ENCODE results near the gene SLC4A7.

The SLC4A7 gene

DNA sequence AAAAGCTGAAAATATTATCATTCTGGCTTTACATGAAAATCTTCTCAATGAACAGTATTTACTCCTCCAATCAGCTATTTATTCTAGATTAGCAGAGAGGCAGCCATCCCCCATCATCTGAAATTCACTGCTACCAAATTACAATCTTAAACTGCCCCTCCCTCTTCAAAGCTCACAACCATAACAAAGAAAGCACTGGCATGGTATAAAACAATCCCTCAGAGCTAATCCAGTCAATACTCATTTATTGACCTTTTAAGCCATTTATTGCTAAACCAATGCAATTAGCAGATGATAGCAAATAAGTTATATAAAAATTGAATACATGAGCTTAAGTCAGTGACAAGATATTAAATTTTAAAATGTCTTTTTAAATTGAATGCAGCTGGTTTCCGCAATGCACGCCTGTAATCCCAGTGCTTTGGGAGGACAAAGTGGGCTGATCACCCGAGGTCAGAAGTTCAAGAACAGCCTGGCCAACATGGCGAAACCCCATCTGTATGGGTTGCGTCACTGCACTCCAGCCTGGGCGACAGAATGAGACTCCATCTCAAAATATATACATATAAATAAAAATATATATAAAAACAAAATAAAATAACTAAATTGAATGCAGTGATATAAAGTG is 12.1 kb downstream of the SLC4A7 start:
- POLR2A ChIA-PET = interaction anchor here (1.2 to 4.0 kb wide), 2 partner anchors 11 to 12 kb away, joined by 3 to 14 read pairs; partner anchors contain the start of gene SLC4A7
- no peaks in the 10 kb centered on the region for H3K36me3 ChIP-seq (ENCODE audit: control insufficient read depth in 2 of 2, insufficient read depth in 1 of 2, low read length in 2 of 2)
- CTCF ChIA-PET = interaction anchor here (1.6 kb wide), 1 partner anchor 118 kb away, joined by 3 read pairs; no protein-coding TSS in a partner anchor

DNA sequence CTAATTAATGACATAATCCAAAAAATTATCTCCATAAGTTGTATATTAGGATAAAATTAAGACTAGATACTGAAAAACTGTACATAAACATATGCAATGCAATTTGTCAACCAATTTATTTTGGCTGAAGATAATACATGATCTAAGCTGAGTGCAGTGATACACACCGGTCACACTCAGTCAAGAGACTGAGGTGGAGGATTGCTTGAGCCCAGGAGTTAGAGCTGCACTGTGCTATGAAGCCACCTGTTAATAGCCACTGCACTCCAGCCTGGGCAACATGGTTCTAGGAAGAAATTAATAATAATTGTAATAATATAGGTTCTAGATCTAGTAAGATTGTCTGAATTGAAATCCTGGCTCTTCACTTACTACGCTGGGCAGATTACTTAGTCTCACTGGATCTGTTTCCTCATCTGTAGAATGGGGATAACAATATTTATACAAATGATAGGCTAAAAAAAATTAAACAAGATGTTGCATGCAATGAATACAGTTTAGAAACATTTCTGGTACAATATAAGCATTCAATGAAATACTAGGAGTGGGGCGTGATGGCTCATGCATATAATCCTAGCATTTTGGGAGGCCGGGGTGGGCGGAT is 15.8 kb downstream of the SLC4A7 start:
- TF ChIP-seq YY1 (tag by site-specific recombination; IDR thresholded peaks at IDR 0.05) = no peak
- TF ChIP-seq, protein P1, sequence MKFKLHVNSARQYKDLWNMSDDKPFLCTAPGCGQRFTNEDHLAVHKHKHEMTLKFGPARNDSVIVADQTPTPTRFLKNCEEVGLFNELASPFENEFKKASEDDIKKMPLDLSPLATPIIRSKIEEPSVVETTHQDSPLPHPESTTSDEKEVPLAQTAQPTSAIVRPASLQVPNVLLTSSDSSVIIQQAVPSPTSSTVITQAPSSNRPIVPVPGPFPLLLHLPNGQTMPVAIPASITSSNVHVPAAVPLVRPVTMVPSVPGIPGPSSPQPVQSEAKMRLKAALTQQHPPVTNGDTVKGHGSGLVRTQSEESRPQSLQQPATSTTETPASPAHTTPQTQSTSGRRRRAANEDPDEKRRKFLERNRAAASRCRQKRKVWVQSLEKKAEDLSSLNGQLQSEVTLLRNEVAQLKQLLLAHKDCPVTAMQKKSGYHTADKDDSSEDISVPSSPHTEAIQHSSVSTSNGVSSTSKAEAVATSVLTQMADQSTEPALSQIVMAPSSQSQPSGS (tag by site-specific recombination; IDR thresholded peaks at IDR 0.05; ENCODE audit: low read depth) = 0 out of 2 replicates have a peak, but pooled peaks have one; percentile 6
- CTCF ChIA-PET = interaction anchor here (0.5 to 2.1 kb wide), 17 partner anchors 12 to 397 kb away, joined by 3 to 8 read pairs (median 4); no protein-coding TSS in a partner anchor
- Histone ChIP-seq H3K4me3 (ENCODE audit: low read depth, low read length) (no peak overlapping the region), H3K27ac (ENCODE audit: extremely low read depth, low read depth, low read length) (no peak overlapping the region), H3K4me1 (ENCODE audit: control insufficient read depth, insufficient read depth, low read length) (no peaks in the 10 kb centered on the region), H3K36me3 (ENCODE audit: control insufficient read depth in 2 of 2, insufficient read depth in 1 of 2, low read length in 2 of 2) (no peaks in the 10 kb centered on the region), H3K9me3 (ENCODE audit: control insufficient read depth, insufficient read depth, low read depth, low read length) (no peaks in the 10 kb centered on the region)
- POLR2A ChIA-PET = no interaction called here

More for the DNA sequence above, 12.1 kb downstream of the SLC4A7 start:
- no peak overlapping the region for H3K4me3 ChIP-seq (ENCODE audit: low read depth, low read length)
- TF ChIP-seq ZNF341 (tag by site-specific recombination; IDR thresholded peaks at IDR 0.05; ENCODE audit: low read depth) = no peak
- no peaks in the 10 kb centered on the region for H3K9me3 ChIP-seq (ENCODE audit: control insufficient read depth, insufficient read depth, low read depth, low read length)
- H3K27ac ChIP-seq (ENCODE audit: extremely low read depth, low read depth, low read length) = no peak overlapping the region
- no peaks in the 10 kb centered on the region for H3K4me1 ChIP-seq (ENCODE audit: control insufficient read depth, insufficient read depth, low read length)

DNA sequence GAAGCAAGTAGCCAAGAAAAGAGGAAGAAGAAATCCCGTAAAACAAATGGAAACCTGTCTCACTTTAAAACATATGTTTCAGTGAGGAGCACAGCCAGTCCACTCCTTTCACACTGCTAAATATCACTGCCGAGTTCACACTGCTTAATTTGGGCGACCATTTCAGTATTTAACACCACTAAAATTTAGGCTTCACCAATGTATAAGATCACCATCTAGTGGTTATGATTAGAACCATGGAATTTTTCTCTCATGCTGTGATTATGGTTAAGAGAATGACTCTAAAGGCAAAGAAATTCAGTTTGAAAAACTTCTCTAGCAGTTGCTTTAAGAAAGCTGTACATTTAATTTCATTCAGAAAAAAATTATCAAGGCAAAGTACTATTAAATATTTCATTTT is 16.6 kb downstream of the SLC4A7 start:
- Histone ChIP-seq H3K4me1 (ENCODE audit: control insufficient read depth, insufficient read depth, low read length) (no peaks in the 10 kb centered on the region), H3K4me3 (ENCODE audit: low read depth, low read length) (no peak overlapping the region), H3K36me3 (ENCODE audit: control insufficient read depth in 2 of 2, insufficient read depth in 1 of 2, low read length in 2 of 2) (no peaks in the 10 kb centered on the region), H3K9me3 (ENCODE audit: control insufficient read depth, insufficient read depth, low read depth, low read length) (no peaks in the 10 kb centered on the region), H3K27ac (ENCODE audit: extremely low read depth, low read depth, low read length) (no peak overlapping the region)
- TF ChIP-seq WT1 (tag by site-specific recombination; IDR thresholded peaks at IDR 0.05) (no peak), GLIS1 (tag by site-specific recombination; IDR thresholded peaks at IDR 0.05) (no peak), ZNF10 (tag by site-specific recombination; IDR thresholded peaks at IDR 0.05) (0 out of 2 replicates have a peak, but pooled peaks have one; percentile 20), MEIS1 (CRISPR knock-in tag; IDR thresholded peaks at IDR 0.05; ENCODE audit: borderline replicate concordance) (no peak), ZNF777 (tag by site-specific recombination; IDR thresholded peaks at IDR 0.05; ENCODE audit: borderline replicate concordance) (no peak), KLF10 (tag by site-specific recombination; IDR thresholded peaks at IDR 0.05) (no peak), ZNF354C (tag by site-specific recombination; IDR thresholded peaks at IDR 0.05; ENCODE audit: borderline replicate concordance, low read depth) (no peak), SALL2 (tag by site-specific recombination; IDR thresholded peaks at IDR 0.05; ENCODE audit: borderline replicate concordance) (no peak), FEZF1 (tag by site-specific recombination; IDR thresholded peaks at IDR 0.05) (no peak), ZBTB1 (tag by site-specific recombination; IDR thresholded peaks at IDR 0.05) (no peak), ZNF23 (tag by site-specific recombination; IDR thresholded peaks at IDR 0.05; ENCODE audit: borderline replicate concordance) (no peak), ZNF24 (tag by site-specific recombination; IDR thresholded peaks at IDR 0.05) (no peak), ZNF202 (tag by site-specific recombination; IDR thresholded peaks at IDR 0.05; ENCODE audit: borderline replicate concordance) (no peak), ZNF785 (tag by site-specific recombination; IDR thresholded peaks at IDR 0.05) (no peak), ZNF654 (tag by site-specific recombination; IDR thresholded peaks at IDR 0.05; ENCODE audit: low read depth) (peak; percentile 68)
- TF ChIP-seq, protein P2, sequence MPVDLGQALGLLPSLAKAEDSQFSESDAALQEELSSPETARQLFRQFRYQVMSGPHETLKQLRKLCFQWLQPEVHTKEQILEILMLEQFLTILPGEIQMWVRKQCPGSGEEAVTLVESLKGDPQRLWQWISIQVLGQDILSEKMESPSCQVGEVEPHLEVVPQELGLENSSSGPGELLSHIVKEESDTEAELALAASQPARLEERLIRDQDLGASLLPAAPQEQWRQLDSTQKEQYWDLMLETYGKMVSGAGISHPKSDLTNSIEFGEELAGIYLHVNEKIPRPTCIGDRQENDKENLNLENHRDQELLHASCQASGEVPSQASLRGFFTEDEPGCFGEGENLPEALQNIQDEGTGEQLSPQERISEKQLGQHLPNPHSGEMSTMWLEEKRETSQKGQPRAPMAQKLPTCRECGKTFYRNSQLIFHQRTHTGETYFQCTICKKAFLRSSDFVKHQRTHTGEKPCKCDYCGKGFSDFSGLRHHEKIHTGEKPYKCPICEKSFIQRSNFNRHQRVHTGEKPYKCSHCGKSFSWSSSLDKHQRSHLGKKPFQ (tag by site-specific recombination; IDR thresholded peaks at IDR 0.05) = peak; percentile 81
- TF ChIP-seq, protein P3, sequence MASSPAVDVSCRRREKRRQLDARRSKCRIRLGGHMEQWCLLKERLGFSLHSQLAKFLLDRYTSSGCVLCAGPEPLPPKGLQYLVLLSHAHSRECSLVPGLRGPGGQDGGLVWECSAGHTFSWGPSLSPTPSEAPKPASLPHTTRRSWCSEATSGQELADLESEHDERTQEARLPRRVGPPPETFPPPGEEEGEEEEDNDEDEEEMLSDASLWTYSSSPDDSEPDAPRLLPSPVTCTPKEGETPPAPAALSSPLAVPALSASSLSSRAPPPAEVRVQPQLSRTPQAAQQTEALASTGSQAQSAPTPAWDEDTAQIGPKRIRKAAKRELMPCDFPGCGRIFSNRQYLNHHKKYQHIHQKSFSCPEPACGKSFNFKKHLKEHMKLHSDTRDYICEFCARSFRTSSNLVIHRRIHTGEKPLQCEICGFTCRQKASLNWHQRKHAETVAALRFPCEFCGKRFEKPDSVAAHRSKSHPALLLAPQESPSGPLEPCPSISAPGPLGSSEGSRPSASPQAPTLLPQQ (tag by site-specific recombination; IDR thresholded peaks at IDR 0.05) = no peak
- TF ChIP-seq, protein P4, sequence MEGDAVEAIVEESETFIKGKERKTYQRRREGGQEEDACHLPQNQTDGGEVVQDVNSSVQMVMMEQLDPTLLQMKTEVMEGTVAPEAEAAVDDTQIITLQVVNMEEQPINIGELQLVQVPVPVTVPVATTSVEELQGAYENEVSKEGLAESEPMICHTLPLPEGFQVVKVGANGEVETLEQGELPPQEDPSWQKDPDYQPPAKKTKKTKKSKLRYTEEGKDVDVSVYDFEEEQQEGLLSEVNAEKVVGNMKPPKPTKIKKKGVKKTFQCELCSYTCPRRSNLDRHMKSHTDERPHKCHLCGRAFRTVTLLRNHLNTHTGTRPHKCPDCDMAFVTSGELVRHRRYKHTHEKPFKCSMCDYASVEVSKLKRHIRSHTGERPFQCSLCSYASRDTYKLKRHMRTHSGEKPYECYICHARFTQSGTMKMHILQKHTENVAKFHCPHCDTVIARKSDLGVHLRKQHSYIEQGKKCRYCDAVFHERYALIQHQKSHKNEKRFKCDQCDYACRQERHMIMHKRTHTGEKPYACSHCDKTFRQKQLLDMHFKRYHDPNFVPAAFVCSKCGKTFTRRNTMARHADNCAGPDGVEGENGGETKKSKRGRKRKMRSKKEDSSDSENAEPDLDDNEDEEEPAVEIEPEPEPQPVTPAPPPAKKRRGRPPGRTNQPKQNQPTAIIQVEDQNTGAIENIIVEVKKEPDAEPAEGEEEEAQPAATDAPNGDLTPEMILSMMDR (tag by site-specific recombination; IDR thresholded peaks at IDR 0.05) = peak; percentile 34; the same call in 1 of the 2 replicates
- TF ChIP-seq, protein P5, sequence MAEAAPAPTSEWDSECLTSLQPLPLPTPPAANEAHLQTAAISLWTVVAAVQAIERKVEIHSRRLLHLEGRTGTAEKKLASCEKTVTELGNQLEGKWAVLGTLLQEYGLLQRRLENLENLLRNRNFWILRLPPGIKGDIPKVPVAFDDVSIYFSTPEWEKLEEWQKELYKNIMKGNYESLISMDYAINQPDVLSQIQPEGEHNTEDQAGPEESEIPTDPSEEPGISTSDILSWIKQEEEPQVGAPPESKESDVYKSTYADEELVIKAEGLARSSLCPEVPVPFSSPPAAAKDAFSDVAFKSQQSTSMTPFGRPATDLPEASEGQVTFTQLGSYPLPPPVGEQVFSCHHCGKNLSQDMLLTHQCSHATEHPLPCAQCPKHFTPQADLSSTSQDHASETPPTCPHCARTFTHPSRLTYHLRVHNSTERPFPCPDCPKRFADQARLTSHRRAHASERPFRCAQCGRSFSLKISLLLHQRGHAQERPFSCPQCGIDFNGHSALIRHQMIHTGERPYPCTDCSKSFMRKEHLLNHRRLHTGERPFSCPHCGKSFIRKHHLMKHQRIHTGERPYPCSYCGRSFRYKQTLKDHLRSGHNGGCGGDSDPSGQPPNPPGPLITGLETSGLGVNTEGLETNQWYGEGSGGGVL (tag by site-specific recombination; IDR thresholded peaks at IDR 0.05) = no peak
- ChIA-PET POLR2A (no interaction called here), CTCF (interaction anchor here (0.5 to 2.1 kb wide), 24 partner anchors 10 to 868 kb away, joined by 3 to 8 read pairs (median 4); no protein-coding TSS in a partner anchor)
